GM18870 (cell line): Measurements from ENCODE around the gene APBB2.
"Not testable (repeated sequence)": the region's sequence is repeated elsewhere in the genome, so short reads cannot be mapped to it uniquely, and the experiment has no call there.

ENCODE experiments used
- ATAC-seq: cut with Tn5 transposase; IDR thresholded peaks from one replicate; pipeline ENCODE4 v1.9.1; 2021; ENCODE audit warnings: moderate library complexity; ENCODE audit not compliant: unreplicated experiment

Gene APBB2

DNA sequence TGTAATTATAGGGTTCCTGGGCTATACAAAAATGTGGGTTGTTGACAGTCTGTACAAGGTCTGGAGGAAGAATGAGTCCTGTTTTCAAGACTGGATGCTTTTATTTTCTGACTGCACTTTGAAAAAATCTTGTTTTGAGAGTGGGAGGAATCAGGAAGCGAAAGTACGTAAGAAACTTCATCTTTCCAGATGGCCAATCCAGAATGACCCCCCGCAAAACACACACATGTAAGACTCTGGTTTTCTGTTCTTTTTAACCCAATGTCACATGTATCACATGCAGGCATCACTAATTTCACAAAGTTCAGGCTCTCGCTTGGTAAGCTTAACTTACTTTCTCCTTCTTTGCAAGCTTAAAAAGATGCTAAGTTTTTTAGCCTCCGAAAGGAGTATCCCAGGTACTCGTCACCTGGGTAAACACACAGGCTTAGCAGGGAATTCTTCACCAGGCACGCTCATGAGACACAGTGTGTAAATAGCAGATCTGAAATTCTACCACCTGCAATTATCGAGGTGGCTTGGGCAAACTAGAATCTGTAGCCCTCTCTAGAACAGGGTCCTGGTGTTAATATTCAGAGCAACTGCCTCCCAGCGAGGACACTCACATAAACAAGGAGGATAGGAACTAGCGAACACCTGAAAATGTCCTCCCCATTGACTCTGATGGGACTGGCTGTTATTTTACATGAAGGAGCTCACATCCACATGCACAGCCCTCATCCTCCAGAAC is 373.9 kb downstream of the APBB2 start:
- ATAC-seq, result no peak

DNA sequence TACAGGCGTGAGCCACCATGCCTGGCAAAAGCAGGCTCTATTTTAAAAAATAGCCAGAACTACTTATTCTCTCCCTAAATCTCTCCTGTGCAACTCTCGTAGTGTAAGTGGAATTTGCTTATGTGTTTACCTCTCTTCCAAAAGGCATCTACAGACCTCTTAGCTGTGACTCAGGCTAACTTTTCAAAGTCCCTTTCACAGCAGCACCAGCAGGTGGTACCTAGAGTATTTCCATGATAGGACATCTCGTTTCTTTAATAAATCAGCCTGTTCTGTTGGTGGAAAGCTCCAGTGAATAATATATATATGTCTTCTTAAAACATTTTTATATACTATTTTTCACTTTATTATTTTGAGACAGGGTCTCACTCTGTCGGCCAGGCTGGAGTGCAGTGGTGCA is 375.6 kb downstream of the APBB2 start:
- no peak for ATAC-seq

DNA sequence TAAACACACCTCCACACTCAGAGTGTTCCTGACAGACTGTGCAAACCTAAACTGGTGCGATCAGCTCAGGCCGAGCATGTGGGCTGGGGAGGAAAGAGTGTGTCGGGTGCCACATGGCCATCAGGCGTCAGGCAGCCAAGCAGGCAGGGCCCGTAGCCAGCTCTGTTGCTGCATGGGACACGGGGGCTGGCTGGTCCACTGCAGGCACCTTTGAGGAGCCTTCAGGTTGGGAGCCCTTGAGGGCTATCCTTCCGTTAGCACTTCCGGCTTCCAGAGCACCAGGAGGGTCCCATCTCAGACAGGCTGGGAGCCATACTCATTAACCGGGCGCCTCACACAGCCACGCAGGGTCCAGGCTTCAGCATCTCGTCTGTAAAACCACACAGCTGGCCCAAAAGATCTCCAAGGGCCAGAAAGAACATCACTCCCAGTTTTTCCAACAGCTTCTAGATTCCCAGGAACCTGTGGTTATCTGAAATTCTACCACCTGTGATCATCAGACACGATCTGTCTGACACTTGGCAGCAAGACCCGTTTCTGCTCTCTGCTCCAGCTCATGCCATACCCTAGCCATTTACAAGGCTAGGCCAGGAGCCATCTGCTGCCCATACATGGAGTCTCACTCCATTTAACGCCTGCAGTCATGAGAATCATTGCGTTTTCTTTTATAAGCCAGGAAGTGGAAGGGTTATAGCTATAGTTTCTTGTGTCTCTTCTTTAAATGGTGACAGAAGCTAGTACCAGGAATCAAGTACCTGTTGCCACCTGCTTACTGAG is 377.1 kb downstream of the APBB2 start:
- ATAC-seq, result no peak

DNA sequence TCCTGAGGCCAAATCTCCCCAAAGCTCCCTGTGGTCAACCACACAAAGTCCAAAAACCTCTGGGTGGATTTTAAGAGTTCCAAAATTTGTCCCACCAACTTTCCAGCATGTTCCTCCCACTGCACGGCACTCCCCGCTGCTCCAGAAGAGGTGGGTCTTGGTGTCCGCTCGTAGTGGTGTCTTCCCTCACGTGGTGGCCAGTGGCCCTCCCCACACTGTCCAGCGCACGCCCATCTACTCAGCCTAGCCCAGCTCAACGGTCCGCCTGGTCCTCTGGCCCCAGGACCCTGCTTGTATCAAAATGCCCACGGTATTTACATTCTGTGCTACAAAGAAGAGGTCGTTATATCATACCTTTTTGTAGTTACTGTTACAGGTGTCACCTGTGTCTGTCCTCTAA is 381.1 kb downstream of the APBB2 start:
- ATAC-seq, result no peak

DNA sequence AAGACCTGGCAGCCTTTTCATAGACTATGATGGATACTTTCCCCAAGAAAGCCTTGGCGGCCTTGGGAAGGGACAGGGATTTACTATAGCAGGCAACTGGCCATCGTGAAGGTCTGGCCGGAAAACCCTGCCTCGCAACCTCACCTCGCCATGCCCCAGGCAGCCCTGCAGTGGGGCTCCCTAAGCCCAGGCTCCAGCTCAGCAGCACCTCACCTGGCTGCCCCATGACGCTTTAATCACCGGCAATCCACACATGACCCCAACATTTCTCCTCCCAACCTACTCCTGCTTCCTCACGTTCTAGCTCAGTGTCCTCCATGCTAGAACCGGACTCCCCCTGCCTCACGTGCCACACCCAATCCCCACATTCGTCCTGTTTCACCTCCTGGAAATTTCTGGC is 382.2 kb downstream of the APBB2 start:
- no peak for ATAC-seq

DNA sequence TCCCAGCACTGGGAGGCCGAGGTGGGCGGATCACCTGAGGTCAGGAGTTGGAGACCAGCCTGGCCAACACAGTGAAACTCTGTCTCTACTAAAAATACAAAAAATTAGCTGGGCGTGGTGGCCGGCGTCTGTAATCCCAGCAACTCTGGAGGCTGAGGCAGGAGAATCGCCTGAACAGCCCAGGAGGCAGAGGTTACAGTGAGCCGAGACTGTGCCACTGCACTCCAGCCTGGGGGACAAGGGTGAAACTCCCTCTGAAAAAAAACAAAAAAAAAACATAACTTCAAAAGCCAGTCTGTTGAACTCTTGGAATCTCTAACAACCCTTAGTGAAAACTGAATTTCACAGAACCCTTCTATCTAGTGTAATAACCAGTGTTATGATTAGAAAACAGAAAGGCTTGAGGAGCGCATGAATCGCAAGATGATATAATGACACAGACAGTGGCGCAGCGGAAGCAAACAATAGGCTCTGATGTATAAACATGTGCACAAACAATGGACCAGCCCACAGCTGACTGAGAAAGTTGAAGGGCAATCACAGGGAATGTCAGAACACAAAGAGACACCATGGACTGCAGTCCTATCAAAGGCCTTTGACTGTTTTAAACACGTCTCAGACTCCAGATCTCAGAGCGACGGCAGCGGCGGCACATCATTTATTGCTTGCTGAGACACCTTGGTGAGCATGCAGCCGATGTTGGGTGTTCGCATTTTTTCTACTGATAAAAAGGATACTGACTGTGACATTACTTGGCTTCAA is 383.0 kb downstream of the APBB2 start:
- ATAC-seq, result no peak

DNA sequence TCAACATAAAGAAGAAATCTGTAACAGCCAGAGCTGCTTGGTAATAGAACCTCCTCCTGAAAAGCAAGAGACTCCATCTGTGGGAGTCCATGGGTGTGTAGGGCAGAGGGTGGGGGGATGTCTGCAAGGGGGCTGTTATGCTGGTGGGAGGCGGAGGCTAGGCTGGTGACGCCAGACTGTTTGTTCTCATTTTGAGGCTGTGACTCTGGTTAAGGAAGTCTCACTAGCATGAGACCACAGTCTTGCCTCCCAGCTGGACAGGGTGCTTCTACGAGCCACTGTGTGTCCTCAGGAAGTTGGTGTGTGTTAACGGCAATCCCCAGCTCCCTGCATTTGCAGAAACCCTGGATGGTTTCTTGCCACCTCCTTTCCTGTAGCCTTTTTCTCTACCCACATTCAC is 384.8 kb downstream of the APBB2 start:
- ATAC-seq, result no peak

DNA sequence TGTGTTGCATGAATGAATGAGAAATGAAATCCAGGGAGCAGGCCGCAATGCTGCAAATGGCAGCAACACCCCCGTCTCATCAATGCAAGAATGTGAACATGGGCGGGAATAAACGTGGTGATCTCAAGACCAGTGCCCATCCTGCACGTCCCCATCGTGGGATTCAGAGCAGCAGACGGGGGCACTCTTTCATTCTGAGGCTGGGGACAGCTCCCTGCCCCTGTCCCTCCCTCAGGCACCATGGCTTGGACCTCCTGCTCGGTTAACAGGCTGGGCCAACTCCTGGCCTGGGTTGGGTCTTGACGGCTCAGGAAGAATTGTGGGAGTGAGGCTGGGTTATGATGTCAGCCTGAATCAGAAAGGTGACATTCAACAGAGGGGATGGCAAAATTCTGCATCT is 385.7 kb downstream of the APBB2 start:
- no peak for ATAC-seq

DNA sequence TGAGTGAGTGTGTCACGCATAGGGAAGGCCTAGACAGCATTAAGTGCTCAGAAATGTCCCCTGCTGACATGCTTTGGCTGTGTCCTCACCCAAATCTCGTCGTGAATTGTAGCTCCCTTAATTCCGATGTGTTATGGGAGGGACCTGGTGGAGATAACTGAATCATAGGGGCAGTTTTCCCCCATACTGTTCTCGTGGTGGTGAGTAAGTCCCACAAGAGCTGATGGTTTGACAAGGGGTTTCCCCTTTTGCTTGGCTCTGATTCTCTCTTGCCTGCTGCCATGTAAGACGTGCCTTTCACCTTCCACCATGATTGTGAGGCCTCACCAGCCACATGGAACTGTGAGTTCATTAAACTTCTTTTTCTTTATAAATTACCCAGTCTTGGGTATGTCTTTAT is 386.6 kb downstream of the APBB2 start:
- no peak for ATAC-seq

DNA sequence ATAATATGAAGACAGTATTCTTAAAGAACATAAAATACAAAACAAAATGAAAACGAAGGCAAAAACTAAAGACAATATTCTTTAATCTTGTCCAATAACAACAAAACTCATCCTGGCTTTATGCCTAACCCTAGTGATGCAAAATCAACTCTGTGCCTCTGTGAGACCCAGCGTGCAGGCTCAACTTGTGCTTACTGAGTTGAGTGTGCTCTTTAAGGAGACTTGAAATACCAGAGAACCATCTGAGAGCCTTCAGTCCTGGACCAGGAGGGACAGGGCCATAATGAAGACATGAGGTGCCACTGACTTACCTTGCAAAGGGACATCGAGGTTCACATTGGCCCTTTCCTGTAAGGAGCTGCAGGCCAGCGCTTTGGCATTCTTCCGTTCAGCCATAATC is 387.5 kb downstream of the APBB2 start:
- ATAC-seq, result no peak

DNA sequence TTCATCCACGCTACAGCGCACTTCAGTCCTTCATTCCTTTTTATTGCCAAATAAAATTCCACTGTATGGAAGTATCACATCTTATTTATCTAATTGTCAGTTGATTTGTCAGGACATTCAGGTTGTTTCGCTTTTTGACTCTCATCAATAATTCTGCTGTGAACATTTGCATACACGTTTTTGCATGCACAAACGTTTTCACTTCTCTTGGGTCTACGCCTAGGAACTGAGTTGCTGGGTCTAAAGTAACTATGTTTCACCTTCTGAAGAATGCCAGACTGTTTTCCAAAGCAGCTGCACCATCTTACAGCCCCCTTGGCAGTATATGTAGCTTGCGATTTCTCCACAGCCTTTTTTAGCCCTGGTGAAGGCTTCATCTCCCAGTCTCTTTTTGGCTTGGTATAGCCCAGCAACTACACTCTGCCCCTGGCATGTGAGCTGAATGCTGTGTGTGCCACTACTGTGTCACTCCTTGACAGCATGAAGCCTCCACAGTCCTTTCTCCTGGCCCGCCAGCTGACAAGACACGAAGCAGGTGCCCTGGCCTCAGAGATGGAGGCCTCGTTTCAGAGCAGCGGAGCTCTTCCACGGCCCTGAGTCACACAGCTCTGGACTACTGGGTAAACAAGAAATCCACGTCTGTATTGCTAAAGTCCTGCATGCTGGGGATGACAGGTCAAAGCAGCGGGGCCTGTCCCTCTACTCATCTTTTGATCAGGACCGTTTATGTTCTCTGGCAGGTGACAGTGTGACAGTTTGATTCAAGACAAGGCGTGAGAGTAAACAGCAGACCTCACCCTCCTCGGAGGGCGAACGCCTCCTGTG is 389.1 kb downstream of the APBB2 start:
- no peak for ATAC-seq

DNA sequence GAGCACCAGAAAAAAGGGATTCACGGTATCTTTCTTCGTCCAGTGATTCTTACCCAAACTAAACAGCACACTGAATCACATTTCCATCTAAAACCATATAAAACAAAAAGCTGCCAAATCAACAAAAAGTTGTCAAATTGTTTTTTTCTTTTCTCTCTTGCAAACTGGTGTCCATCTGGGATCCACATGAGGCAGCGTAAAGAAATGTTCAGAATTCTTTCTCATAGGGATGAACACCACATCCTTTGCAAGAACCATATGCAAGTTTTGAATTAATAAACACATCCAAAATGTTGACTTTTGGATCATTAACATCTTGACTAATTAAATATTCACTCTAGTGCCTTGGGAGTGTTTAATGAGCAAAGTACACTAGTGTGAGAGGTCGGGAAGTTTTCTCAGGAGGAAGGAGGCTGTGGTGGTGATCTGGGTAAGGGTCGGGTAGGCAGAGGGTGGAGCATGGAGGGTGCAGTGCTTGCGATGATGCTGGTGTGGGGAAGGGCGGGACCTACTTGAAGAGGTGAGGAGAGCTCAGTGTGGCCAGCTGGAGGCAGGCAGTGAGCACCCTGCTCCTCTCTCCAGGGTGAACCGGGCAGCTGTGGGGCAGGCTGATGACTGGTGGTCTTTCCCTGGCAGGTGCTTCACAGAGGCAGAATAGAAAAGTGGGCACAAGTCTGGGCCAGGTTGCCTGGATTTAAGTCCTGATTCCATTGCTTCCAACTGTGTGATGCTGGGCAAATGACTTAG is 391.7 kb downstream of the APBB2 start:
- ATAC-seq, result no peak

DNA sequence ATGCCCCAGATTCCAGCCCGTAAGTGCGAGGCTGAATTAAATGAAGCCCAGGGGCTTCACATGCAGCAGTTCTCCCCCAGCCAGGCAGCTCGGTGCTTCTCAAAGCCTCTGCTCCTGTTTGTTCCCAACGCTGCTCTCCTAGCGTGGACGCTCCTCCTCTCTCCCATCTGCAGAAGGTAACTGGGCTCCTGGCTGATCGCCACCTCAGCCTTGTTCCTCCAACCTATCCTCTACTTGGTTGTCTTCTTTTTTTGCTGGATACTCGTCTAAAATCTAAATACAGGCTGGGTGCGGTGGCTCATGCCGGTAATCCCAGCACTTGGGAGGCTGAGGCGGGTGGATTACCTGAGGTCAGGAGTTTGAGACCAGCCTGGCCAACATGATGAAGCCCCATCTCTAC is 394.2 kb downstream of the APBB2 start:
- no peak for ATAC-seq

DNA sequence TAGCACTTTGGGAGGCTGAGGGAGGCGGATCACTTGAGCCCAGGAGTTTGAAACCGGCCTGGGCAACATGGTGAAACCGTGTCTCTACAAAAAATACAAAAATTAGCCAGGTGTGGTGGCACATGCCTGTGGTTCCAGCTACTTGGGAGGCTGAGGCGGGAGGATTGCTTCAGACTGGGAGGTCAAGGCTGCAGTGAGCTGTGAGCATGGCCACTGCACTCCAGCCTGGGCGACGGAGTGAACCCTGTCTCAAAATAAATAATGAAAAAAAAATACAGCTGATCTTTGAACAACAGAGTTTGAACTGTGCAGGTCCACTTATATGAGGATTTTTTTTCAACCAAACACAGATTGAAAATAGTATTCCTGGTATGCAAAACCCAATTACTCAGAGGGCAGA is 397.2 kb downstream of the APBB2 start:
- ATAC-seq, result not testable (repeated sequence)

DNA sequence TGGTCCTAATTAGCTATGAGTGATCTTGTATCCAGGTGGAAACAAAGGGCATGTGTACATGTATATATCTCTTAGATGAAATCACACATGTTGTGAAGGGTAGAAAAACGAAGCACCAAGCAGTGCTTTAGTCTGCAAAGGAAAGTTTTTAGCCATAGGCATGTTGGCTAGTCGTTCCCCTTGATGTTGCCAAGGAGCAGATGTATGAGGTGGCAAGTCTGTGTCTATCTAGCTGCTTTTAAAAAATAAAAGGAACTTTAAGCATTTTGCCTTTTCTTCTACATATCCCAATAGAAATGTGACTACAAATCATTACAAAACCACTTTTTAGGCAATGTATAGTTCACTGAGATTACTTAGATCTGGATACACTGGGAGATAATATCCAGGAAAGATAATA is 401.5 kb downstream of the APBB2 start:
- no peak for ATAC-seq

DNA sequence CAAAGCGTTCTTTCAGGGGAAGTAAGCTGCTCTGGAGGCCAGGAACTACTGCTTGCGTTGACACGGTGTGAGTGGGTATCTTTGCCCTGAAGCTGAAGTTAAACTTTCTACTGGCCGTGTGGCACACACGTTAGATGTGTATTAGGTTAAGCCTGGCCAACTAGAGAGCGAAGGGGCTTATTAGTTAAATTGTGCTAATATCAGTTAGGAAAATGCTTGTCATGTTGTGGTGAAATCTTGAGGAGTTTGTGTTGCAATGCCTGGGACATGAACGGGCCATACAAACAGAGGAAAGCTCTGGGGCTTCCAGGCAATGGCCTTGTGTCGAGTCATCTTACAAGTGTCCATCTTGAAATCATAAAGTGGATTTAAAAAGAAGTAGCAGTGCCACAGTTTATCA is 402.0 kb downstream of the APBB2 start:
- no peak for ATAC-seq

DNA sequence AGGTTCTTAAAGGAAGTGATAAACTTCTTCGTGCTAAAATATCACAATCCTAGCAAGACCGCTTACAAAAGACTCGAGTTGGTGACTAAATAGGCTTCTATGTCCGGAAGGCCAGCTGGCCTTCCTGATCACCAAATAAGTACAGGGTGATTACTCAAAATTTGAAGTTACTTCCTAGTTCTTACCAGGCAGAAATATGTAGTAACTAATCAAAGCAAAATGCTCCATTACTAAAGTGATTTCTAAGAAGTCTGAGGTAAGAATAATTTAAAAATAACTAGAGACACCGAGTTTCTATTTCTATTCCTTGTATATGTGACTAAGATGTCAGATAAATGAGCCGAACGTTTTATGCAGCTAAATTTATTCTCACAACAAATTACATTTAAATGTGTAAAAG is 402.4 kb downstream of the APBB2 start:
- no peak for ATAC-seq

DNA sequence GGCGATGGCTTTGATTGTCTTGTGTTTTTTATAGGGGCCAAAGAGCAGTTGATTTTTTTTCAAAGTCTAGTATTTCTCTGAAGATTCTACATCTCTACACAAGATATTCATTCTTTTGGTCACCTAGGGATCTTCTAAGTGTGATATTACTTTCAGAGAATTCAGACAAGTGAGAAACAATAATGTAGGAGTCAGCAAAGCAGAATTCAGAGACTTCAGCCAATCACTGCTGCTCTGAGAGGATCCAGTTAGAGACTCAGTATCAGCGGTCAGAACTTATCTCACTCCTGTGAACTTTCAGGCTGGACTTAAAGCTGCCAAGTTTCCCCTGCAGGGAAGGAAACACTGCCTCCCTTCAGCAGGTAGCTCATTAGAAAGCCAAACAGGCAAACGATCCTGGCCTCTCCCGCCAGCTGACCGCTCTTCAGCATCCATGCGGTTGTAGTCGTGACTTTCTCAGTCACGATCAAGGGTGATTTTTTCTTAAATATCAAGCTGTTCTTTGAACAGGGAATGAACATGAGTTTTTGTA is 405.4 kb downstream of the APBB2 start:
- ATAC-seq, result no peak

DNA sequence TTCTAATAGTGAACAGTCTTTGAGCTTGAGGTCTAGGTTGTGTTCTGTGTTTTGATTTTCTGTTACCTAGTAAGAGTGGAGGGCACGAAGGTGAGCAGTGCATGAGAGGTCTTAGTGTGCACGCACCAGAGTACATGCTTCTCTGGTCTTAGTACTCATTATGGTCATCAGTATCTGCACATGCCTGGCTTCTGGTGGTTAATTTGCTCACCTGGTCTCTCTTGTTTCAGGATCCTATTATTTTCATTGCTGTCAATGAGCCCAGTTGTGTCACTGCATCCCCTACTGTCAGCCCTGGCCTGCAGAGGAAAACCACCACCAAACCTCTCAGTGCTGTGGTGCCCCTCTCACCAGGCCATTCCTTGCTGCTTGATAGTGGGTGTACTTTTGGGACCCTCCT is 409.7 kb downstream of the APBB2 start:
- ATAC-seq, result no peak

DNA sequence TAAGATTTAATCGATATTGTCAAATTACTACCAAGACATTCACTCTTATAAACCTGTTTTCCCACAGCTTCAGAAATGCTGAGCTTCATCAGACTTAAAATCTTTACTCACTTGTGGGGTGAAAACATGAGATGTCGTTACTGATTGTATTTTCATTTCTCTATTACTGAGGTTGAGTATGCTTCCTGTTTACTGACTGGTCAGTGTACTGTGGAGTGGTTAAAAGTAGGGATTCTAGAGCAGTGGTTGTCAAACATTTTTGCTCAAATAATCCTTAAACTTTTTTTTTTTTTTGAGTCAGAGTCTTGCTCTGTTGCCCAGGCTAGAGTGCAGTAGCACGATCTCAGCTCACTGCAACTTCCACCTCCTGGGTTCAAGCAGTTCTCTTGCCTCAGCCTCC is 414.3 kb downstream of the APBB2 start:
- peak; percentile 70 for ATAC-seq
